Activated CD4-positive, alpha-beta T cell treated with anti-CD3 and anti-CD28 coated beads for 36 hours (primary cell): ENCODE measurements around the gene ATG10. TPM values are rescaled to one million over a fixed set of nuclear protein-coding genes. Genes with fewer than 3 reads are reported as not detected.
A peak's percentile ranks its signal among the peaks of the same experiment; 100 is the strongest.
"Not testable (repeated sequence)": the region's sequence is repeated elsewhere in the genome, so short reads cannot be mapped to it uniquely, and the experiment has no call there.

Experiments used
- ATAC-seq: fragments of 200-7000 bp; cut with Tn5 transposase; one replicate; pipeline ENCODE4 v1.10.0; 2021; ENCODE audit warnings: mild to moderate bottlenecking, moderate library complexity
- CTCF ChIA-PET: fragments of 350-600 bp; sonication (Branson Sonifier 250); formaldehyde crosslinking; loops from one replicate; lab custom pipeline; 2021; ENCODE audit warnings: antibody characterized with exemption; lab: Charles Lee
- POLR2A ChIA-PET: fragments of 350-600 bp; sonication (Branson Sonifier 250); formaldehyde crosslinking; loops from one replicate; lab custom pipeline; 2021; ENCODE audit warnings: antibody characterized with exemption, inconsistent platforms; lab: Charles Lee
- DNase-seq: peaks from one replicate; pipeline ENCODE4 v3.0.0-alpha.2; 2020
- H3K27ac Mint-ChIP-seq: one replicate; pipeline ENCODE4 v1.8.0; 2021; ENCODE audit warnings: mixed read lengths
- H3K27me3 Mint-ChIP-seq: one replicate; pipeline ENCODE4 v1.8.0; 2021; ENCODE audit warnings: mixed read lengths
- H3K36me3 Mint-ChIP-seq: one replicate; pipeline ENCODE4 v1.8.0; 2021; ENCODE audit warnings: low read depth, mixed read lengths
- H3K4me1 Mint-ChIP-seq: one replicate; pipeline ENCODE4 v1.8.0; 2021; ENCODE audit warnings: mixed read lengths
- H3K4me3 Mint-ChIP-seq: one replicate; pipeline ENCODE4 v1.8.0; 2021; ENCODE audit warnings: mild to moderate bottlenecking, moderate library complexity, mixed read lengths
- H3K9me3 Mint-ChIP-seq: one replicate; pipeline ENCODE4 v1.8.0; 2021; ENCODE audit warnings: low read depth, mixed read lengths
- intact Hi-C, 2 experiments: fragments of 100-400 bp; cut with DNase I in 1 of 2; cut with micrococcal nuclease in 1 of 2; formaldehyde crosslinking; loops; one replicate each; pipeline versions ENCODE4 v1.14.2 to v1.15.1; 2022 to 2024; cut with DNase I, micrococcal nuclease
- total RNA-seq, 2 experiments: library from RNA; stranded (reverse); gene quantifications; one replicate each; pipeline ENCODE4 v1.2.3, GENCODE V29; 2021

The ATG10 gene
- total RNA-seq, 2 experiments from 2014 or later, result 4.7 to 8.1 TPM

DNA sequence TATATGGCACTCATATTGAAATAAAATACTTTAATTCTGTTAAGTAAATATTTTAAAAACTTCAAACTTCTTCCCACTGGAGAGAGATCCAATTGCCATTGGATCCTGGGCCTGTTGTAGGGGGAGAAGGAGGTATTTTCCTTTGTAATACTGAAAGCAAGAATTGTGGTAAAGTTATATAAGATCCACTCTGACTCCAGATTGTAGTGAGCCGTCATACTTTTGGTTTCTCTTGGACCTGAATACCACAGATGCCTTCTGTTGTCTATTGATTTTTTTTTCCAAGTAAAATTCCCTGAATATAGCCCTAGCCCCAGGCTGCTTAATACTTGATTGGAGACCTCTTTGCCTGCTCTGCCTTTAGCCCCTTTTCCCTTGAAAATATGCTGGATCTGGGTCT lies 86.9 kb downstream of the ATG10 start:
- no peak overlapping the region for H3K4me3 Mint-ChIP-seq

GRCh38 chr5:82066791-82067190 lies 95.0 kb downstream of the ATG10 start:
- CTCF ChIA-PET, result no interaction called here
- H3K4me3 Mint-ChIP-seq, result no peak overlapping the region
- intact Hi-C loops, result no loop called here
- DNase-seq (no peak), ATAC-seq (no peak)
- H3K27me3 Mint-ChIP-seq, result no peaks in the 10 kb centered on the region
- H3K9me3 Mint-ChIP-seq, result no peaks in the 10 kb centered on the region
- peaks cover 5% of the 10 kb centered on the region for H3K4me1 Mint-ChIP-seq
- H3K36me3 Mint-ChIP-seq, result peaks cover 4% of the 10 kb centered on the region
- H3K27ac Mint-ChIP-seq, result no peak overlapping the region
- POLR2A ChIA-PET, result no interaction called here

More for the DNA sequence above, 86.9 kb downstream of the ATG10 start:
- no peaks in the 10 kb centered on the region for H3K9me3 Mint-ChIP-seq
- no peak for ATAC-seq
- no peaks in the 10 kb centered on the region for H3K27me3 Mint-ChIP-seq
- ChIA-PET CTCF (no interaction called here), POLR2A (no interaction called here)
- H3K36me3 Mint-ChIP-seq, result peaks cover 2% of the 10 kb centered on the region
- H3K4me1 Mint-ChIP-seq, result no peaks in the 10 kb centered on the region
- no peak for DNase-seq
- H3K27ac Mint-ChIP-seq, result no peak overlapping the region
- intact Hi-C loops, result no loop called here

- H3K36me3 Mint-ChIP-seq, H3K4me3 Mint-ChIP-seq, ATAC-seq, H3K27ac Mint-ChIP-seq, H3K4me1 Mint-ChIP-seq, H3K27me3 Mint-ChIP-seq, H3K9me3 Mint-ChIP-seq, CTCF ChIA-PET, DNase-seq, intact Hi-C loops, POLR2A ChIA-PET: not testable (repeated sequence)
These were observed 96.2 kb downstream of the ATG10 start for GRCh38 chr5:82068042-82068441.

- ChIA-PET POLR2A (no interaction called here), CTCF (interaction anchor here (0.5 kb wide), 1 partner anchor 14 kb away, joined by 3 read pairs; no protein-coding TSS in a partner anchor)
- peak overlapping the region; percentile 30 for H3K4me3 Mint-ChIP-seq
- peaks cover 1% of the 10 kb centered on the region for H3K36me3 Mint-ChIP-seq
- ATAC-seq (no peak), DNase-seq (no peak)
- H3K27ac Mint-ChIP-seq, result no peak overlapping the region
- intact Hi-C loops, result no loop called here
- no peaks in the 10 kb centered on the region for H3K27me3 Mint-ChIP-seq
- peaks cover 5% of the 10 kb centered on the region for H3K4me1 Mint-ChIP-seq
- no peaks in the 10 kb centered on the region for H3K9me3 Mint-ChIP-seq
These were observed 96.9 kb downstream of the ATG10 start for GRCh38 chr5:82068723-82069122.

GRCh38 chr5:82072138-82072537 lies 100.3 kb downstream of the ATG10 start:
- H3K27ac Mint-ChIP-seq, result no peak overlapping the region
- no peak overlapping the region for H3K4me3 Mint-ChIP-seq
- ATAC-seq (no peak), DNase-seq (no peak)
- intact Hi-C loops, result no loop called here
- POLR2A ChIA-PET, result no interaction called here
- H3K27me3 Mint-ChIP-seq, result no peaks in the 10 kb centered on the region
- CTCF ChIA-PET, result no interaction called here
- H3K4me1 Mint-ChIP-seq, result peaks cover 12% of the 10 kb centered on the region
- H3K36me3 Mint-ChIP-seq, result peaks cover 1% of the 10 kb centered on the region
- H3K9me3 Mint-ChIP-seq, result no peaks in the 10 kb centered on the region

GRCh38 chr5:82073179-82073578 lies 101.4 kb downstream of the ATG10 start:
- H3K27me3 Mint-ChIP-seq, result no peaks in the 10 kb centered on the region
- H3K9me3 Mint-ChIP-seq, result no peaks in the 10 kb centered on the region
- ATAC-seq (no peak), DNase-seq (no peak)
- intact Hi-C loops, result no loop called here
- no peak overlapping the region for H3K4me3 Mint-ChIP-seq
- peaks cover 10% of the 10 kb centered on the region for H3K4me1 Mint-ChIP-seq
- ChIA-PET POLR2A (no interaction called here), CTCF (no interaction called here)
- H3K36me3 Mint-ChIP-seq, result peaks cover 3% of the 10 kb centered on the region
- no peak overlapping the region for H3K27ac Mint-ChIP-seq

GRCh38 chr5:82074950-82075349 lies 103.1 kb downstream of the ATG10 start:
- Mint-ChIP-seq H3K27me3 (no peaks in the 10 kb centered on the region), H3K27ac (no peak overlapping the region), H3K4me3 (no peak overlapping the region), H3K36me3 (peaks cover 9% of the 10 kb centered on the region), H3K4me1 (peaks cover 7% of the 10 kb centered on the region), H3K9me3 (peaks cover 6% of the 10 kb centered on the region)
- ATAC-seq, result no peak
- intact Hi-C loops, result no loop called here
- DNase-seq, result no peak
- ChIA-PET POLR2A (no interaction called here), CTCF (interaction anchor here (0.7 kb wide), 1 partner anchor 11 kb away, joined by 3 read pairs; no protein-coding TSS in a partner anchor)

- intact Hi-C loops, result no loop called here
- no peak overlapping the region for H3K27ac Mint-ChIP-seq
- peaks cover 6% of the 10 kb centered on the region for H3K9me3 Mint-ChIP-seq
- no peak for ATAC-seq
- POLR2A ChIA-PET, result no interaction called here
- DNase-seq, result no peak
- H3K4me3 Mint-ChIP-seq, result no peak overlapping the region
- peaks cover 16% of the 10 kb centered on the region for H3K36me3 Mint-ChIP-seq
- peaks cover 7% of the 10 kb centered on the region for H3K4me1 Mint-ChIP-seq
- H3K27me3 Mint-ChIP-seq, result no peaks in the 10 kb centered on the region
- CTCF ChIA-PET, result no interaction called here
These were observed 105.7 kb downstream of the ATG10 start for GRCh38 chr5:82077496-82077895.

- POLR2A ChIA-PET, result no interaction called here
- intact Hi-C loops, result no loop called here
- H3K36me3 Mint-ChIP-seq, result peaks cover 15% of the 10 kb centered on the region
- H3K27me3 Mint-ChIP-seq, result no peaks in the 10 kb centered on the region
- DNase-seq, result no peak
- H3K9me3 Mint-ChIP-seq, result peaks cover 22% of the 10 kb centered on the region
- H3K27ac Mint-ChIP-seq, result no peak overlapping the region
- CTCF ChIA-PET, result no interaction called here
- H3K4me1 Mint-ChIP-seq, result peaks cover 11% of the 10 kb centered on the region
- no peak for ATAC-seq
- no peak overlapping the region for H3K4me3 Mint-ChIP-seq
These were observed 119.8 kb downstream of the ATG10 start for GRCh38 chr5:82091617-82092016.

GRCh38 chr5:82095536-82095935 lies 123.7 kb downstream of the ATG10 start:
- H3K4me1 Mint-ChIP-seq, result peaks cover 16% of the 10 kb centered on the region
- H3K27me3 Mint-ChIP-seq, result no peaks in the 10 kb centered on the region
- intact Hi-C loops, result no loop called here
- ATAC-seq (no peak), DNase-seq (no peak)
- no peak overlapping the region for H3K4me3 Mint-ChIP-seq
- CTCF ChIA-PET, result interaction anchor here (0.8 to 0.9 kb wide), 2 partner anchors 10 kb away, joined by 3 read pairs; no protein-coding TSS in a partner anchor
- H3K36me3 Mint-ChIP-seq, result peaks cover 8% of the 10 kb centered on the region
- peaks cover 11% of the 10 kb centered on the region for H3K9me3 Mint-ChIP-seq
- no peak overlapping the region for H3K27ac Mint-ChIP-seq
- POLR2A ChIA-PET, result no interaction called here

- no peaks in the 10 kb centered on the region for H3K27me3 Mint-ChIP-seq
- no peak overlapping the region for H3K27ac Mint-ChIP-seq
- ChIA-PET POLR2A (no interaction called here), CTCF (interaction anchor here (0.8 kb wide), 1 partner anchor 9 kb away, joined by 3 read pairs; no protein-coding TSS in a partner anchor)
- no peak overlapping the region for H3K4me3 Mint-ChIP-seq
- no peak for DNase-seq
- peak; percentile 37 for ATAC-seq
- H3K9me3 Mint-ChIP-seq, result peaks cover 11% of the 10 kb centered on the region
- H3K36me3 Mint-ChIP-seq, result peaks cover 8% of the 10 kb centered on the region
- H3K4me1 Mint-ChIP-seq, result peaks cover 20% of the 10 kb centered on the region
- intact Hi-C loops, result no loop called here
These were observed 124.4 kb downstream of the ATG10 start for GRCh38 chr5:82096249-82096648.

GRCh38 chr5:82100303-82101077 lies 128.7 kb downstream of the ATG10 start:
- no peaks in the 10 kb centered on the region for H3K27me3 Mint-ChIP-seq
- ATAC-seq, result peak; percentile 80
- POLR2A ChIA-PET, result interaction anchor here (0.6 kb wide), 1 partner anchor 120 kb away, joined by 4 read pairs; no protein-coding TSS in a partner anchor
- H3K4me1 Mint-ChIP-seq, result peaks cover 27% of the 10 kb centered on the region
- CTCF ChIA-PET, result interaction anchor here (1.0 kb wide), 1 partner anchor 177 kb away, joined by 3 read pairs; no protein-coding TSS in a partner anchor
- H3K4me3 Mint-ChIP-seq, result no peak overlapping the region
- no peaks in the 10 kb centered on the region for H3K36me3 Mint-ChIP-seq
- no peak overlapping the region for H3K27ac Mint-ChIP-seq
- intact Hi-C loops, result no loop called here
- no peak for DNase-seq
- H3K9me3 Mint-ChIP-seq, result no peaks in the 10 kb centered on the region
